Fibroblast of skin of scalp (primary cell): ENCODE data around the gene NLGN1.

ENCODE experiments used
- DNase-seq: peaks from one replicate; pipeline ENCODE4 v3.0.0-alpha.2; 2013

The NLGN1 gene

GRCh38 chr3:173644086-173645082 is 246.8 kb downstream of the NLGN1 start:
- no peak for DNase-seq

- no peak for DNase-seq
Measured at GRCh38 chr3:173650596-173650995, 253.1 kb downstream of the NLGN1 start.

- peak; percentile 5 for DNase-seq
Measured at GRCh38 chr3:173652093-173652492, 254.5 kb downstream of the NLGN1 start.

DNA sequence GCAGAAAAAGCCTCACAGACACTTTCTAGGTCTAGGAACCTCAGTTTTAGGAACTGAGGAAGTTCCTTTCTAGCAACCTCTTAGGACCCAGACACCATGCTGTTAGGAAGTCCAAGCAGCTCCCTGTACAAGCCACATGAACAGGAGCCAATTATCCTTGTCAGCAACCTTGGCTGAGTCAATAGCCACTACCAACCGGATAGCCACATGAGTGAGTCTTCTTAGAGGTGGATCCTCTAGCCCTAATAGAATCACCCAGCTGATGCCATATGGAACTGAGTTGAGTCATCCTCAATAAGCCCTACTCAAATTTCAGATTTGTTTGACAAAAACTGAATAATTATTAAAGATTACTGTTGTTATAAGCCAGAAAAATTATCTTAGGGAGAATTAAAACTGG is 256.2 kb downstream of the NLGN1 start:
- DNase-seq: peak; percentile 4

DNA sequence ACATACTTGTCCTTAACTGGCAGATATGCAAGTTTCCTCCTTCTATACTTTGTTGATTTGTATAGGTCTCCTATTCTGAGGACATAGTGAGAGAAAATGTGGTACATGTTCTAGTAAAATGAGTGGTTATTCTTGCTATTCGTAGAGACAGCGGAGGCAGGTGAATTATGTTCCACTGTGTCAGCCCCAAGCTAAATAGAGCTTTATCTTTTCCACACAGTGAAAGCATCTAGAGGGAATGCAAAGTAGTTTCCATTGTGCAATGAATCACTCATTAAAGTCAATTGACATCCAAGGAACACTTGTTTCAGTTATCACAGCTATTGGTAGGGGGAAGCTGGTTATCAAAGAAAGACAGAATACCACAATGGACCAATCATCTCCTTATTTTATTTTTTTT is 262.4 kb downstream of the NLGN1 start:
- DNase-seq: no peak

- peak; percentile 42 for DNase-seq
Measured at GRCh38 chr3:173660645-173661299, 263.2 kb downstream of the NLGN1 start.

- DNase-seq: peak; percentile 15
Measured at GRCh38 chr3:173663696-173664111, 266.2 kb downstream of the NLGN1 start.

DNA sequence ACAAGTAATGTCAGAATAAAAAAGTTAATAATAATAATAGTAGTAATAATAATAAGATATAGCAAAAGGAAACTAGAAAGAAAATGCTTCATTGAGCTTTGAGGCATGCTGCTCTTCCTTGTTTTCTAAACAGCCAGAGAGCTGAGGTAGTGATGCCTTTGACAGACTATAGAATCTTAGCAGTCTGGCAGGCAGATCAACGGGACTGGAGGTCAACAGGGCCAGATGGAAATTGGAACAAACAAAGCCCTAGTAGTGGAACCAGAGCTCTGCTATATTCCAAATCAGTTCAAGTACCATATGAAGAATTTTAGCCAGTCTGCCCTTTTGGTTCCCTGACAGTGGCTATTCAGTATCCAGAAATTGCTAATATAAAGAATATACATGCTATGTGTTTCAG is 278.6 kb downstream of the NLGN1 start:
- DNase-seq: no peak

DNA sequence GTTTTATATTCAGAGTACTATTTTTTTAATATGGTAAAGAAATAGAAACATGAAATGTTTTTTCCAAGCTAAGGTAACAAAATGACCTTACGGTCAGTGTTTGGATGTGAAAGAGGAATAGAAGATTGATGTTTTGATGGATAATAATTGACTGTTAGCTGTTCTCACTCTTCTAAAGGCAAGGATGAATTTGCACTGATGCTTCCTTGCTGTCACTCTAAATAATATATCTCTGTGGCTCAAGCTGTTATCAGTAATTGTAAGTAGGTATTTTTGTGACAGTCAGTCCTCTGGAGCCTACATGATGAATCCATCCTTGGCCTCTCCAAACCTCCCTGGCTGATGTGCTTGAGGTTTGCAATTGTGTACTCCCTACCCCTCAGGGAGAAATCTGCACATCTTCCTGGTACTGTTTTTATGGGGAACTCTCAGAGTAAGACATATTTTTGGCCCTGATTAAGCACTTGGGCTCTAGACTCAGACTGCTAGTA is 283.7 kb downstream of the NLGN1 start:
- DNase-seq: no peak

- DNase-seq: no peak
Measured at GRCh38 chr3:173685456-173685855, 287.9 kb downstream of the NLGN1 start.

- DNase-seq: no peak
Measured at GRCh38 chr3:173688216-173688842, 290.8 kb downstream of the NLGN1 start.

DNA sequence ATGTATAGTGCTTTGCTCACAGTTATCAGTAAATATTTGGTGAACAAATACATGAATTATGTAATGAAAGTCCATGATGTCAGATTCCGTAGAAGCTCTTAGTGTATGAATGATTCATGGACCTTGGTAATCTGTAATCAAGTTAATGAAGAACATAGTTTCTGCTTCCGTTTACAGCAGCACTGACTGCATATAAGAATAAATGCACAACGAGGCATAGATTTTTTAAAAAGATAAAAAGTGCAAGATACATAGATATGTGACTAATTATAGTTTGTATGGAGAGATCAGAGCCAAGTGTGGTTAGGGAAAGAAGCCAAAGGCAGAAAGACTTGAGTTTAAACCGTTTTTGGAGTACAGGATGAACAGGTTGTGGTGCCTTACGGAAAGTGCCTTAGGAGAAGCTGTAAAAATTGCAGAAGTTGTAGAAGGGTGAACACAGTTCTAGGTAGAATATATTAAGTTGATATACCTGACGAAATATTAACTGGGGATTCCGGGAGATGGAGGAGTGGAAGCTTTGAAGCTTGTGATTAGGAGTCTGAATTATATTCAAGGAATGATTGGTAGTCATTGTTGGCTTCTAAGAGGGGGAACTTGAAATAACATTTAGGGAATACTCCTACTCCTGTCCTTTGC is 293.1 kb downstream of the NLGN1 start:
- no peak for DNase-seq

DNA sequence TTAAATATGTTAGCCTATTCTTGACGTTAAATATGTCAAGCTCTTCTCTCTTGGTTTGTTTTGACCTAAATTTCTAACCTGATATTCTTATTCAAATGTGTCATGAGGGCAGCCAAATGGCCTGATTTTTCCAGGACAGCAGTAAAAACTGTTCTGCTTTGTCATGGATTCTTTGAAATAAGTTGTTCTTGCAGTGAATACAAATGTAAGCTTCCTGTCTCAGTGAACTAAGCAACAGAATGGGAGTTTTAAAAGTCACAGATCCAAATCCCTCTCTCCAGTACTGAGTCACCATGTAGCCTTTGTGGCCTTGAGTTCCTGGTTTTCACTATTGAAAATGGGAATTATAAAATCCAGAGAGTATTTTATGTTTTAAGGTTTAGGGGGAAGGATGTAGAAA is 301.8 kb downstream of the NLGN1 start:
- no peak for DNase-seq

DNA sequence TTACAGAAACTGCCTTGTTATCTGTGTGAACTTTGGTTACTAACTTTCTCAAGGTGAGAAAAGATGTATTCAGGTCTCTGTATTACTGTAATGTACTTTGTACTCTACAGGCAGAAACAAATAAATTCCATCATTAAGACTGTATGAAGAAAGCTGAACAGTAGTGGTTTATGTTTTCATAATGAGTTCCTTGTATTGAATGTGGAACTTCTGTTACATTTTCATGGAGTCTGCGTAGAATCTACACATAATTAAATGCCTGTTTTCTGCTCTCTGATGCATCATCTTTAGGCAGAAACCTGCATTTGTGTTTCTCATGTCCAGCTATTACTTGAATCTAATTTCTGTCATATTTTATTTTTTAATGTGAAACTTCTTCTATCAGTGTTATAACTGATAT is 302.8 kb downstream of the NLGN1 start:
- no peak for DNase-seq

DNA sequence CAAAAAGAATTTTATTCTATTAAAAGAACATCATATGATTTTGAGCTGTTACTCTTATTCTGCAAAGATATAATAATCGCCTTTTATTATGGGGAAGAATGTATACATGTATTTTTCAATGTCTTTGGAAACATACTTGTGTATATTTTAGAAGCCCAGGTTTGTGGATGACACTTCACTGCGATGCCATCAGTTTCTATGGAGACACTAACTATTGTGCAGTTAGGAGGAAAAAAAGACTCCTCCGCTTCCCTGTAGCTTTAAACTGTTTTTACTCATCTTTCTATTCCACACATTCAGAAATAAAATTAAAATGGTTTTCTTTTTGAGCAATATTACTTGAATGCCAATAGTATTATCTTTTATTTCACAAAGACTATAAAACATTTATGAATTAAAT is 305.0 kb downstream of the NLGN1 start:
- no peak for DNase-seq

DNA sequence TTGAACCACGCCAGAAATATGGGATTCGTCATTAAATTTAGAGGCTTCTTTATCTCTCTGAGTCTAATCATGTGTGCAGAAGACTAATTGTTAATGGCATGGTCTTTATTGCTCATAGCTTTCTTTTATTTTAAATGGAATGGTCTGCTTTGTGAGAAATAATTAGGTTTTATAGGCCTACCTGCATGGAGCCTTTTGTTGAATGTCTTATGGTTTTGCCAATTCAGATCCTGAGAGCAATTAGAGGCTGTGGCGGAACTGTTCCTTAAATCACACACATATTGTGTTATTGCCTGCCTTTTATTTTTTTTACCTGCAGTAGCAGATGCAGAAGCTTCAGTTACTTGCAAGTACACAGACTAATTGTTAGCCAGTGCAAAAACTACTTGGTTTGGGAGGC is 306.2 kb downstream of the NLGN1 start:
- DNase-seq: no peak

DNA sequence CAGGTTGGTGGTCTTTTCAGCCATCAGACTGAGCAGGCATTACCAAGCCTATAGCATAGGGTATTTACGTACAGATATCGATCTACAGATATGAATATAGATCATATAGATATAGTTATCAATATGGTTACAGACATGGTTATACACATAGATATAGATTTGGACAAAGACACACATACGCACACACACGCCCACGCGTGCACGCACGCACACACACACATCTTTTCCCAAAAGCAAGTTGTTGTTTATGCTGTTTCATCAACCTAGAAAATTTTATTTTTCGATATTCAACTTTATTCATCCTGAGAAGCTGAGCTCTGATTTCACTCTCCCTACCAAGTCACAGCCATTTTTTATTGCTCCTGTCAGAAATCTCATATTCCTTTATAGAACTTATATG is 309.1 kb downstream of the NLGN1 start:
- no peak for DNase-seq

DNA sequence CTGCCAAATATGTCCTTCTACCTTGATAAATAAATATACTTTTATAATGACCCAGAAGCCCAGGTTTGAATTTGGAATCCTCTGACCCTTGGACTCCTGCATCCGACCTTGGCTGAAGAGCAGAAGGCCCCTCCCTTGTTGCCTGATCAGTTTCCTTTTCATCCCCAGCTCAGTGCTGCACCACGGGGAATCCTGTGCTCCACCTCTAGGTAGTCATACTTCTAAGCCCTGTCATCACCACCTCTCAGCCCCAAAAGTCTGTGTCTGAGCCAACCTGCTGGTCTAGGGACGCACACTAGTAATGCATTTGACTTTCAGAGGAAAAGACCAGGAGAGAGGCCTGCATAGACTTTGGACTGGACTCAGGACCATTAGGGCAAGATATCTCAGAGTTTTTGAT is 310.6 kb downstream of the NLGN1 start:
- DNase-seq: no peak

DNA sequence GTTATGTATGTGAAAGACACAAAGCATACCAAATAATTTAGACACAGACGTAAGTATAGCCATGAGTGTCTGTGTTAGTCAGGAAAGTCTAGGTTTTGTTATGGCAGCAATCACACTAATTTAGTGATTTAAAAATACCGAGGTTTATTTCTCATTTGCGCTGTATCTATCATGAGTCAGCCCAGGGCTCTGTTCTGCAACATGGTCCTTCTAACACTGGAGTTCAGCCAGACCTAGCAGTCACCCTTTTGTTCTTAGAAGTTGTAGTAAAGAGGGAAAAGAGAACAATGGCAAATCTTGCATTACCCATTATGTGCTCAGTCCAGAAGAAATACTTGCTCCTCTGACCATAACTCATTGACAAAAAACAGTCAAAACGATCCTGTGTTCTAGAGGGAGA is 311.5 kb downstream of the NLGN1 start:
- DNase-seq: no peak

GRCh38 chr3:173711619-173712018 is 314.1 kb downstream of the NLGN1 start:
- no peak for DNase-seq

GRCh38 chr3:173719585-173719984 is 322.0 kb downstream of the NLGN1 start:
- DNase-seq: no peak

DNA sequence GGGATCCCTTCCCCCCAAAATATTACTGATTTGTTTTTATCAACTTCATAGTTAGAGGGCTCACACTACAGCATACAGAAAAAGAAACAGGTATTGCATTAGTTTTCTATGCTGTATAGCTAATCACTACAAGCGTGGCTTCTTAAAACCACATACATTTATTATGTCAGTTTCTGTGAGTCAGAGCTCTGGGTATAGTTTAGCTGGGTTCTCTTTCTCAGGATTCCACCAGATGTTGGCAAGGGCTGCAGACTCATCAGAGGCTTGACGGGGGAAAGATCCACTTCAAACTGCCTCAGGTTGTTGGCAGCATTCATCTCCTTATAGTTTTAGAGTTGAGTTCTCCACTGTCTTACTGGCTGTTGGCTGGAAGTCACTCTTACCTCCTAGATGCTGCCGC is 328.0 kb downstream of the NLGN1 start:
- DNase-seq: no peak

DNA sequence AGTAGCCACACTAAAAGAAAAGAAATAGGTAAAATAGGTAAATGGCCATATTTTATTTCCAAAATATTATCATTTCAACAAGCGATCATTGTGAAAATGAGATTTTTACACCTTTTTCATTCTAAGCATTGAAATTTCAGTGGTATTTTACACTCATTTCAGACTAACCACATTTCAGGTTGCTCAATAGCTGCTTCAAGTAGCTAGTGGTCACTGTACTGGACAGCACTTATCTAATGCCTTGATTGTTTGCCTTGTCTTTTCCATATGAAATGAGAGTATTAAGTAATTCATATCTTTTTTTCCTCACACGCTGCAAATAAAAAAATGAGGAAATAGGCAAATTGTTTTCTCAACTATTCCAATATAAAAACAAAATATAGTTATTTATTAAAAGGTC is 332.8 kb downstream of the NLGN1 start:
- DNase-seq: no peak
